Liver (tissue), 9 donors: ENCODE measurements around the gene EGF. TPM values are rescaled to one million over a fixed set of nuclear protein-coding genes. Genes with fewer than 3 reads are reported as not detected.

ENCODE experiments used
- DNase-seq: peaks from one replicate; pipeline ENCODE4 v3.0.0-alpha.2; 2017; ENCODE audit warnings: low spot score
- H3K27ac ChIP-seq, 2 donors: one replicate each; pipeline ENCODE4 v1.7.0; 2013; ENCODE audit warnings: inconsistent platforms in 2 of 2, low read length in 2 of 2, control low read depth in 1 of 2, low read depth in 1 of 2, mild to moderate bottlenecking in 1 of 2
- H3K27me3 ChIP-seq, 4 donors: one replicate each; pipeline versions ENCODE4 v1.6.1 to v1.7.0; 2013; ENCODE audit warnings: low read length in 3 of 4, inconsistent platforms in 1 of 4, mild to moderate bottlenecking in 1 of 4, moderate library complexity in 1 of 4; ENCODE audit not compliant: control insufficient read depth in 4 of 4, insufficient read depth in 4 of 4
- H3K36me3 ChIP-seq, 4 donors: one replicate each; pipeline versions ENCODE4 v1.6.1 to v1.7.0; 2013; ENCODE audit warnings: low read length in 3 of 4, mild to moderate bottlenecking in 3 of 4, low read depth in 1 of 4, moderate library complexity in 1 of 4; ENCODE audit not compliant: control insufficient read depth in 4 of 4, insufficient read depth in 3 of 4
- H3K4me1 ChIP-seq, 4 donors: one replicate each; pipeline versions ENCODE4 v1.6.1 to v1.7.0; 2013; ENCODE audit warnings: low read length in 3 of 4, mild to moderate bottlenecking in 3 of 4, moderate library complexity in 1 of 4; ENCODE audit not compliant: control insufficient read depth in 4 of 4, insufficient read depth in 4 of 4
- H3K4me3 ChIP-seq, 3 donors: one replicate each; pipeline versions ENCODE4 v1.6.1 to v1.7.0; 2013; ENCODE audit warnings: low read length in 3 of 3, control low read depth in 1 of 3, low read depth in 1 of 3, mild to moderate bottlenecking in 1 of 3
- H3K9ac ChIP-seq, 2 donors: one replicate each; pipeline ENCODE4 v1.7.0; 2013; ENCODE audit warnings: low read length in 2 of 2, mild to moderate bottlenecking in 2 of 2, moderate library complexity in 2 of 2, control low read depth in 1 of 2, low read depth in 1 of 2
- H3K9me3 ChIP-seq, 4 donors: one replicate each; pipeline versions ENCODE4 v1.6.1 to v1.7.0; 2013; ENCODE audit warnings: low read length in 3 of 4; ENCODE audit not compliant: control insufficient read depth in 4 of 4
- CTCF ChIP-seq: fragments of 150-350 bp; IDR thresholded peaks from 2 replicates; pipeline ENCODE4 v1.5.1; 2017; ENCODE audit warnings: improper control_type of control experiment, low read depth, low read length; ENCODE audit not compliant: missing input control
- EGR1 ChIP-seq, 2 donors: IDR thresholded peaks; 2 replicates each; pipeline ENCODE4 v1.6.1; 2016 to 2018; ENCODE audit warnings: antibody characterized with exemption in 2 of 2, low read depth in 2 of 2
- FOXA1 ChIP-seq: IDR thresholded peaks from 2 replicates; pipeline ENCODE4 v1.6.1; 2016; ENCODE audit warnings: antibody characterized with exemption
- GABPA ChIP-seq, 2 donors: IDR thresholded peaks in 1 of 2; conservative IDR thresholded peaks in 1 of 2; 2 replicates each; pipeline ENCODE4 v1.6.1; 2016; ENCODE audit warnings: antibody characterized with exemption in 2 of 2, mild to moderate bottlenecking in 1 of 2, moderate library complexity in 1 of 2
- HNF4A ChIP-seq, 2 donors: conservative IDR thresholded peaks; 2 replicates each; pipeline ENCODE4 v1.6.1; 2016; ENCODE audit warnings: antibody characterized with exemption in 2 of 2, mild to moderate bottlenecking in 2 of 2
- JUND ChIP-seq, 2 donors: IDR thresholded peaks; 2 replicates each; pipeline ENCODE4 v1.6.1; 2016; ENCODE audit warnings: antibody characterized with exemption in 2 of 2
- MAX ChIP-seq: IDR thresholded peaks from 2 replicates; pipeline ENCODE4 v1.6.1; 2016; ENCODE audit warnings: antibody characterized with exemption
- RAD21 ChIP-seq, 2 donors: IDR thresholded peaks; 2 replicates each; pipeline ENCODE4 v1.6.1; 2016; ENCODE audit warnings: antibody characterized with exemption in 2 of 2, mild to moderate bottlenecking in 2 of 2
- RXRA ChIP-seq, 2 donors: IDR thresholded peaks; 2 replicates each; pipeline ENCODE4 v1.6.1; 2017 to 2018; ENCODE audit warnings: antibody characterized with exemption in 2 of 2, mild to moderate bottlenecking in 1 of 2
- SP1 ChIP-seq: IDR thresholded peaks from 2 replicates; pipeline ENCODE4 v1.6.1; 2018; ENCODE audit warnings: antibody characterized with exemption, mild to moderate bottlenecking
- YY1 ChIP-seq: IDR thresholded peaks from 2 replicates; pipeline ENCODE4 v1.6.1; 2016; ENCODE audit warnings: antibody characterized with exemption, mild to moderate bottlenecking
- WGBS: extraction: QIAGEN DNeasy Blood & Tissue Kit; methylation state at CpG from one replicate; pipeline ENCODE4 v1.1.7; 2013; 5-methylcytosine and 5-hydroxymethylcytosine counted together
- polyA plus RNA-seq, 2 donors: library from polyadenylated mRNA; stranded (reverse) in 1 of 2; unstranded in 1 of 2; fragments of 200-250 nt in 1 of 2; fragments of >200 nt in 1 of 2; fragmentation: Nextera tagmentation in 1 of 2; extraction: Ambion mirVana in 1 of 2; gene quantifications; one replicate each; pipeline versions ENCODE4 v1.2.1 to v1.2.3, GENCODE V29; 2013 to 2015
- total RNA-seq, 2 donors: library from RNA; depleted of rRNA; stranded (reverse); fragments of >200 nt; gene quantifications; one replicate each; pipeline ENCODE4 v1.2.3, GENCODE V29; 2014
- TF ChIP-seq, protein P1 (sequence below): IDR thresholded peaks from 2 replicates; pipeline ENCODE4 v1.6.1; 2016; ENCODE audit warnings: antibody characterized with exemption
- TF ChIP-seq, protein P2 (sequence below): IDR thresholded peaks from 2 replicates; pipeline ENCODE4 v1.6.1; 2016; ENCODE audit warnings: antibody characterized with exemption
- TF ChIP-seq, protein P3 (sequence below): IDR thresholded peaks from 2 replicates; pipeline ENCODE4 v1.6.1; 2016; ENCODE audit warnings: antibody characterized with exemption, mild to moderate bottlenecking
- donor health status: healthy.
- donor health status: healthy.
- donor health status: healthy.
- donor health status: healthy.
- donor health status: healthy.

The EGF gene
- total and polyA plus RNA-seq, 4 donors, result 0.65 TPM; not detected in 3

DNA sequence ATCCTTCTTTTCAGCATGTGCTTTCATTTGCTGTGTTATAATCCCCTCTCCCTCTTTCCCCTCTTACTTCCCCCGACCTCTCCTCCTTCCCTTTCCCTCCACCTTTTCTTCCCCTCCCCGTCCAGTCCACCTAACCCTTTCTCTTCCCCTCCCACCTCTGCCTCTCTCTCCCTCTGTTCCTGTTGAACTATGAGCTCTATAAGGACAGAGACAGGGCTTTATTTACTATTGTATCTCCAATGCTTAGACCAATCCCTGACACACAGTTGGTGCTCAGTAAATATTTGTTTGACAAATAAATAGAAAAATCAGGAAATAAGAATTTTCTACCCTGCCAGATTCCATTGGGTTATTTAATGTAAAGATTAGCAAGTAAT lies 60.8 kb downstream of the EGF start:
- no peak overlapping the region for H3K4me3 ChIP-seq
- H3K9me3 ChIP-seq, result no peaks in the 10 kb centered on the region
- 55% methylated on average over 2 of the region's 2 CpGs for WGBS
- H3K27ac ChIP-seq, result no peak overlapping the region
- no peak for DNase-seq
- no peaks in the 10 kb centered on the region for H3K36me3 ChIP-seq
- H3K27me3 ChIP-seq, result no peaks in the 10 kb centered on the region
- H3K4me1 ChIP-seq, result no peaks in the 10 kb centered on the region
- TF ChIP-seq GABPA (IDR thresholded peaks at IDR 0.05 in 1 of 2, conservative IDR thresholded peaks at IDR 0.05 in 1 of 2) (no peak), MAX (no peak), EGR1 (IDR thresholded peaks at IDR 0.05; ENCODE audit: low read depth in 2 of 2) (no peak), FOXA1 (no peak), JUND (IDR thresholded peaks at IDR 0.05) (no peak), RXRA (IDR thresholded peaks at IDR 0.05) (no peak), RAD21 (IDR thresholded peaks at IDR 0.05) (no peak)
- TF ChIP-seq, protein P1, sequence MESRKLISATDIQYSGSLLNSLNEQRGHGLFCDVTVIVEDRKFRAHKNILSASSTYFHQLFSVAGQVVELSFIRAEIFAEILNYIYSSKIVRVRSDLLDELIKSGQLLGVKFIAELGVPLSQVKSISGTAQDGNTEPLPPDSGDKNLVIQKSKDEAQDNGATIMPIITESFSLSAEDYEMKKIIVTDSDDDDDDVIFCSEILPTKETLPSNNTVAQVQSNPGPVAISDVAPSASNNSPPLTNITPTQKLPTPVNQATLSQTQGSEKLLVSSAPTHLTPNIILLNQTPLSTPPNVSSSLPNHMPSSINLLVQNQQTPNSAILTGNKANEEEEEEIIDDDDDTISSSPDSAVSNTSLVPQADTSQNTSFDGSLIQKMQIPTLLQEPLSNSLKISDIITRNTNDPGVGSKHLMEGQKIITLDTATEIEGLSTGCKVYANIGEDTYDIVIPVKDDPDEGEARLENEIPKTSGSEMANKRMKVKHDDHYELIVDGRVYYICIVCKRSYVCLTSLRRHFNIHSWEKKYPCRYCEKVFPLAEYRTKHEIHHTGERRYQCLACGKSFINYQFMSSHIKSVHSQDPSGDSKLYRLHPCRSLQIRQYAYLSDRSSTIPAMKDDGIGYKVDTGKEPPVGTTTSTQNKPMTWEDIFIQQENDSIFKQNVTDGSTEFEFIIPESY, result no peak
- H3K9ac ChIP-seq, result no peak overlapping the region

- 87% methylated on average over 6 of the region's 6 CpGs for WGBS
- Histone ChIP-seq H3K36me3 (no peaks in the 10 kb centered on the region), H3K27me3 (no peaks in the 10 kb centered on the region), H3K9ac (no peak overlapping the region), H3K4me1 (no peaks in the 10 kb centered on the region), H3K9me3 (no peaks in the 10 kb centered on the region), H3K27ac (no peak overlapping the region), H3K4me3 (no peak overlapping the region)
- no peak for DNase-seq
- TF ChIP-seq, protein P2, sequence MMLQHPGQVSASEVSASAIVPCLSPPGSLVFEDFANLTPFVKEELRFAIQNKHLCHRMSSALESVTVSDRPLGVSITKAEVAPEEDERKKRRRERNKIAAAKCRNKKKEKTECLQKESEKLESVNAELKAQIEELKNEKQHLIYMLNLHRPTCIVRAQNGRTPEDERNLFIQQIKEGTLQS, result no peak
- TF ChIP-seq FOXA1, result no peak
Observed at GRCh38 chr4:109976189-109976588, 63.5 kb downstream of the EGF start.

DNA sequence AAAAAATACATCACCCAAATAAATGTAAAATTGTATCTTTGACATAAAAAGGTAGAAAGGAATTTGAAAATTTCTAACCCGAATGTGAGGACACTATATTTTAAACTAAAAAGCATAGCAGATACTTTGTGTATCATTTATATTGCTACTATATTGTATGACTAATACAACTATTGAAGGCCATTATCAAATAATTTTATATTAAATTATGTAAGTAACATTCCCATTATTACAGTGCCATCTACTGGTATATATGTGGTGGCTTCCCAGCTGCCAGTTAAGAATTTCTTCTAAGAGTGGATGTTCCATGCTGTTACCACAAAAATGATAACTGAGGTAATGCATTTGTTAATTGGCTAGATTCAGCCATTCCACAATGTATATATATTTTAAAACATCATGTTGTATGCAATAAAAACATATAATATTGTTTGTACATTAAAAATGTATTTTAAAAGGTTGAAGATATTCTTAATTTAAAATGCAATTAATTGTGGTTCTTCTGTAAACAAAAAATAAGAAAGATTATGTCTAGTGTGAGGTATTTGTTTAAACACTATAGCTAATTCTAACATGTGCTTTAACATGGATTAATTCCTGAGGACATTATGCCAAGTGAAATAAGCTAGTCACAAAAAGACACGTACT lies 65.3 kb downstream of the EGF start:
- 90% methylated on average over 2 of the region's 2 CpGs for WGBS
- Histone ChIP-seq H3K4me1 (no peaks in the 10 kb centered on the region), H3K27me3 (no peaks in the 10 kb centered on the region), H3K9ac (no peak overlapping the region), H3K4me3 (no peak overlapping the region), H3K27ac (no peak overlapping the region), H3K9me3 (no peaks in the 10 kb centered on the region), H3K36me3 (no peaks in the 10 kb centered on the region)
- no peak for DNase-seq
- peak; percentile 82 to 84 for TF ChIP-seq RAD21 (IDR thresholded peaks at IDR 0.05)
- TF ChIP-seq CTCF, result peak; percentile 65
- no peak for TF ChIP-seq HNF4A (conservative IDR thresholded peaks at IDR 0.05)
- TF ChIP-seq GABPA (IDR thresholded peaks at IDR 0.05 in 1 of 2, conservative IDR thresholded peaks at IDR 0.05 in 1 of 2), result no peak
- no peak for TF ChIP-seq FOXA1
- no peak for TF ChIP-seq YY1
- TF ChIP-seq, protein P3, sequence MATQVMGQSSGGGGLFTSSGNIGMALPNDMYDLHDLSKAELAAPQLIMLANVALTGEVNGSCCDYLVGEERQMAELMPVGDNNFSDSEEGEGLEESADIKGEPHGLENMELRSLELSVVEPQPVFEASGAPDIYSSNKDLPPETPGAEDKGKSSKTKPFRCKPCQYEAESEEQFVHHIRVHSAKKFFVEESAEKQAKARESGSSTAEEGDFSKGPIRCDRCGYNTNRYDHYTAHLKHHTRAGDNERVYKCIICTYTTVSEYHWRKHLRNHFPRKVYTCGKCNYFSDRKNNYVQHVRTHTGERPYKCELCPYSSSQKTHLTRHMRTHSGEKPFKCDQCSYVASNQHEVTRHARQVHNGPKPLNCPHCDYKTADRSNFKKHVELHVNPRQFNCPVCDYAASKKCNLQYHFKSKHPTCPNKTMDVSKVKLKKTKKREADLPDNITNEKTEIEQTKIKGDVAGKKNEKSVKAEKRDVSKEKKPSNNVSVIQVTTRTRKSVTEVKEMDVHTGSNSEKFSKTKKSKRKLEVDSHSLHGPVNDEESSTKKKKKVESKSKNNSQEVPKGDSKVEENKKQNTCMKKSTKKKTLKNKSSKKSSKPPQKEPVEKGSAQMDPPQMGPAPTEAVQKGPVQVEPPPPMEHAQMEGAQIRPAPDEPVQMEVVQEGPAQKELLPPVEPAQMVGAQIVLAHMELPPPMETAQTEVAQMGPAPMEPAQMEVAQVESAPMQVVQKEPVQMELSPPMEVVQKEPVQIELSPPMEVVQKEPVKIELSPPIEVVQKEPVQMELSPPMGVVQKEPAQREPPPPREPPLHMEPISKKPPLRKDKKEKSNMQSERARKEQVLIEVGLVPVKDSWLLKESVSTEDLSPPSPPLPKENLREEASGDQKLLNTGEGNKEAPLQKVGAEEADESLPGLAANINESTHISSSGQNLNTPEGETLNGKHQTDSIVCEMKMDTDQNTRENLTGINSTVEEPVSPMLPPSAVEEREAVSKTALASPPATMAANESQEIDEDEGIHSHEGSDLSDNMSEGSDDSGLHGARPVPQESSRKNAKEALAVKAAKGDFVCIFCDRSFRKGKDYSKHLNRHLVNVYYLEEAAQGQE, result no peak
- no peak for TF ChIP-seq SP1
